GM21723 (cell line): ENCODE results near the gene FMO2.

Source experiments
- ATAC-seq: cut with Tn5 transposase; IDR thresholded peaks from one replicate; pipeline ENCODE4 v1.9.1; 2021; ENCODE audit warnings: mild to moderate bottlenecking, moderate library complexity; ENCODE audit not compliant: unreplicated experiment

Gene FMO2

GRCh38 chr1:171174560-171175294 is 10.4 kb upstream of the FMO2 start:
- no peak for ATAC-seq

GRCh38 chr1:171177261-171177660 is 7.8 kb upstream of the FMO2 start:
- ATAC-seq = no peak

GRCh38 chr1:171179318-171180227 is 5.5 kb upstream of the FMO2 start:
- ATAC-seq = no peak

- ATAC-seq = no peak
Measured at GRCh38 chr1:171180670-171181069, 4.4 kb upstream of the FMO2 start.

GRCh38 chr1:171188388-171189266 is 3.5 kb downstream of the FMO2 start:
- ATAC-seq = peak; percentile 88

- no peak for ATAC-seq
Measured at GRCh38 chr1:171191992-171192391, 6.9 kb downstream of the FMO2 start.

- no peak for ATAC-seq
Measured at GRCh38 chr1:171195767-171196166, 10.7 kb downstream of the FMO2 start.

GRCh38 chr1:171196351-171196750 is 11.3 kb downstream of the FMO2 start:
- ATAC-seq = no peak

GRCh38 chr1:171198081-171198480 is 13.0 kb downstream of the FMO2 start:
- no peak for ATAC-seq

- ATAC-seq = no peak
Measured at GRCh38 chr1:171204296-171204695, 19.2 kb downstream of the FMO2 start.

GRCh38 chr1:171206204-171206977 is 21.3 kb downstream of the FMO2 start:
- ATAC-seq = no peak

- no peak for ATAC-seq
Measured at GRCh38 chr1:171206978-171207355, 21.9 kb downstream of the FMO2 start.

GRCh38 chr1:171207377-171207776 is 22.3 kb downstream of the FMO2 start:
- ATAC-seq = no peak

GRCh38 chr1:171210355-171210754 is 25.3 kb downstream of the FMO2 start:
- ATAC-seq = no peak

GRCh38 chr1:171212607-171213351 is 27.7 kb downstream of the FMO2 start:
- ATAC-seq = no peak

GRCh38 chr1:171213559-171214454 is 28.7 kb downstream of the FMO2 start:
- no peak for ATAC-seq

- ATAC-seq = no peak
Measured at GRCh38 chr1:171217658-171218443, 32.8 kb downstream of the FMO2 start.

GRCh38 chr1:171218661-171219060 is 33.6 kb downstream of the FMO2 start:
- ATAC-seq = no peak
